Right atrium auricular region (tissue), 2 donors: ENCODE results near the gene SEPTIN5. TPM values are rescaled to one million over a fixed set of nuclear protein-coding genes. Genes with fewer than 3 reads are reported as not detected.

ENCODE experiments used
- DNase-seq: peaks from one replicate; pipeline ENCODE4 v3.0.0-alpha.2; 2019; ENCODE audit warnings: low spot score
- H3K27ac ChIP-seq, 2 donors: fragments of 200-600 bp; sonication (generic); 1 replicate in 1 of 2; 2 replicates in 1 of 2; pipeline ENCODE4 v1.5.1; 2016 to 2019
- H3K27me3 ChIP-seq, 2 donors: fragments of 200-600 bp; sonication (generic); one replicate each; pipeline versions ENCODE4 v1.5.1 to v1.6.0; 2017 to 2019
- H3K36me3 ChIP-seq: fragments of 200-600 bp; sonication (generic); one replicate; pipeline ENCODE4 v1.5.1; 2016
- H3K4me1 ChIP-seq, 2 donors: fragments of 200-600 bp; sonication (generic); one replicate each; pipeline versions ENCODE4 v1.5.1 to v1.6.0; 2017 to 2019
- H3K4me3 ChIP-seq, 2 donors: fragments of 200-600 bp; sonication (generic); 1 replicate in 1 of 2; 2 replicates in 1 of 2; pipeline ENCODE4 v1.5.1; 2017 to 2019; ENCODE audit warnings: mild to moderate bottlenecking in 1 of 2, moderate library complexity in 1 of 2
- H3K9me3 ChIP-seq, 2 donors: fragments of 200-600 bp; sonication (generic); one replicate each; pipeline ENCODE4 v1.5.1; 2019
- total RNA-seq, 2 donors: library from RNA; depleted of rRNA; stranded (reverse); fragments of >200 nt; gene quantifications; one replicate each; pipeline ENCODE4 v1.1.0, GENCODE V29; 2016
- TF ChIP-seq, protein P1 (sequence below), 2 donors: fragments of 200-600 bp; sonication (generic); IDR thresholded peaks; one replicate each; pipeline ENCODE4 v1.5.1; 2019; ENCODE audit warnings: antibody characterized with exemption in 2 of 2

The SEPTIN5 gene
- total RNA-seq, 2 donors from 2014 or later = 162 to 287 TPM

DNA sequence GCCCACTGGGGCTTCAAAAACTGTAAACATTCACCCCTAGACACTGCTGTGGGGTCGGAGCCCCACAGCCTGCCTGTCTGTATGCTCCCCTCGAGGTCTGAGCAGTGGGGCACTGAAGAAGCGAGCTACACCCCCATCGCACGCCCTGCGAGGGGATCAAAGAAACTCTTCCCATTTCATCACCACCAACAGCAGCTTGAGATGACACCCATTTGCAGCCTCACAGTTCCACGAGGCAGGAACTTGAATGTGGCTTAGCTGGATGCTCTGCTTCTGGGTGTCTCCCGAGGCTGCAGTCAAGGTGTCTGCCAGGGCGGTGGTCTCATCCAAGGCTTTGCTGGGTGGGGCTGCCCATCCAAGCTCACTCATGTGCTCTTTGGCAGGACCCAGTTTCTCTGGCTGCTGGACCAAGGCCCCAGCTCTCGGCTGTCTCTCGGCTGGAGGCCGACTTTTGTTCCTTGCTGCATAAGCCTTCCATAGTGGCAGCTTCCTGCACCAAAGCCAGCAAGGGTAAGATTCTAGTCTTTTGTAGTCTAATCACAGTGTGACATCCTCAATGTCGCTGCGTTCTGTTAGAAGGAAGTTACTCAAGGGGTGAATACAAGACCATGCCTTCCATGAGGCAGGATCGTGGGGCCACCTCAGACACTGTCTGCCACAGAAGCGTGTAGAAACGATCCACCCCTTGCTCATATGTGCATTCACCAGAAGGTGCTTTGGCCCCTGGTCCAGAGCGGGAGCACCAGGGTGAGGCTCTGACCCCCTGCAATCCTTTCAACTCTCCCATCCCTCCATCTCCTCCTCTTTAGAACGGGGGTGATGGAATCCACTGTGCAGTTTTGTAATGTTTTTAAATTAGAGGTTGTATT lies 46.2 kb upstream of the SEPTIN5 start:
- TF ChIP-seq, protein P1, sequence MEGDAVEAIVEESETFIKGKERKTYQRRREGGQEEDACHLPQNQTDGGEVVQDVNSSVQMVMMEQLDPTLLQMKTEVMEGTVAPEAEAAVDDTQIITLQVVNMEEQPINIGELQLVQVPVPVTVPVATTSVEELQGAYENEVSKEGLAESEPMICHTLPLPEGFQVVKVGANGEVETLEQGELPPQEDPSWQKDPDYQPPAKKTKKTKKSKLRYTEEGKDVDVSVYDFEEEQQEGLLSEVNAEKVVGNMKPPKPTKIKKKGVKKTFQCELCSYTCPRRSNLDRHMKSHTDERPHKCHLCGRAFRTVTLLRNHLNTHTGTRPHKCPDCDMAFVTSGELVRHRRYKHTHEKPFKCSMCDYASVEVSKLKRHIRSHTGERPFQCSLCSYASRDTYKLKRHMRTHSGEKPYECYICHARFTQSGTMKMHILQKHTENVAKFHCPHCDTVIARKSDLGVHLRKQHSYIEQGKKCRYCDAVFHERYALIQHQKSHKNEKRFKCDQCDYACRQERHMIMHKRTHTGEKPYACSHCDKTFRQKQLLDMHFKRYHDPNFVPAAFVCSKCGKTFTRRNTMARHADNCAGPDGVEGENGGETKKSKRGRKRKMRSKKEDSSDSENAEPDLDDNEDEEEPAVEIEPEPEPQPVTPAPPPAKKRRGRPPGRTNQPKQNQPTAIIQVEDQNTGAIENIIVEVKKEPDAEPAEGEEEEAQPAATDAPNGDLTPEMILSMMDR (IDR thresholded peaks at IDR 0.05) = no peak
- Histone ChIP-seq H3K9me3 (no peaks in the 10 kb centered on the region), H3K4me1 (peaks cover 0 to 12% of the 10 kb centered on the region in 2 donors), H3K4me3 (no peak overlapping the region), H3K27ac (no peak overlapping the region), H3K27me3 (no peaks in the 10 kb centered on the region), H3K36me3 (no peaks in the 10 kb centered on the region)
- no peak for DNase-seq

DNA sequence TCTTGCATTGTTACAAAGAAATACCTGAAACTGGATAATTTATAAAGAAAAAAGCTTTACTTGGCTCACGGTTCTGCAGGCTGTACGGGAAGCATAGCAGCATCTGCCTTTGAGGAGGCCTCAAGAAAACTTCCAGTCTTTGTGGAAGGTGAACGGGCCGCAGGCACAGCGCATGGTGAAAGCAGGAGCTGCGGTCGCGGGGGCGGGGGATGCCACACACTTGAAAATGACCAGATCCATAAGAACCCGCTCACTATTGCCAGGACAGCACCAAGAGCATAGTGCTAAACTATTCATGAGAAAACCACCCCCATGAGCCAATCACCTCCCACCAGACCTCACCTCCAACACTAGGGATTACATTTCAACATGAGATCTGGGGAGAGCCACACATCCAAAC lies 45.6 kb upstream of the SEPTIN5 start:
- no peak for DNase-seq

DNA sequence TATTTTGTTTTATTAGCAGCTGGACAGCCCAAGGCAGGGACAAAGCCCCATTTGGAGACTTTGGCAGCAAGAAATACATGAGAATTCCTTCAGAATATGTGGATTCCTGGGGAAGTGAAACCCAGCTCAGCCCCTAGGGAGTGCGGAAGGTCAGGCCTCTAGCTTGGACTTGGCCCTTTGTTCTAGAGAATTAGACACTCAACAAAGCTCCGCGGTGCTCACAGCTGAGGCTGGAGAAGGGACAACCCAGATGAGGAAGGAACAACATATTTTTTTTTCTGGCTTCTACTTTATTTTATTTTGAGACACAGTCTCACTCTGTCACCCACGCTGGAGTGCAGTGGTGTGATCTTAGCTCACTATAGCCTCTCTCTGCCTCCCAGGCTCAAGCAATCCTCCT lies 44.7 kb upstream of the SEPTIN5 start:
- Histone ChIP-seq H3K27ac (no peak overlapping the region), H3K4me1 (no peaks in the 10 kb centered on the region), H3K4me3 (no peak overlapping the region), H3K36me3 (no peaks in the 10 kb centered on the region), H3K27me3 (no peaks in the 10 kb centered on the region), H3K9me3 (no peaks in the 10 kb centered on the region)
- DNase-seq = no peak
- TF ChIP-seq, protein P1 (IDR thresholded peaks at IDR 0.05) = no peak

More for the DNA sequence above, 45.6 kb upstream of the SEPTIN5 start:
- H3K9me3 ChIP-seq = no peaks in the 10 kb centered on the region
- H3K27me3 ChIP-seq = no peaks in the 10 kb centered on the region
- TF ChIP-seq, protein P1 (IDR thresholded peaks at IDR 0.05) = no peak
- no peak overlapping the region for H3K4me3 ChIP-seq
- no peaks in the 10 kb centered on the region for H3K36me3 ChIP-seq
- H3K27ac ChIP-seq = no peak overlapping the region
- peaks cover 0 to 5% of the 10 kb centered on the region in 2 donors for H3K4me1 ChIP-seq

DNA sequence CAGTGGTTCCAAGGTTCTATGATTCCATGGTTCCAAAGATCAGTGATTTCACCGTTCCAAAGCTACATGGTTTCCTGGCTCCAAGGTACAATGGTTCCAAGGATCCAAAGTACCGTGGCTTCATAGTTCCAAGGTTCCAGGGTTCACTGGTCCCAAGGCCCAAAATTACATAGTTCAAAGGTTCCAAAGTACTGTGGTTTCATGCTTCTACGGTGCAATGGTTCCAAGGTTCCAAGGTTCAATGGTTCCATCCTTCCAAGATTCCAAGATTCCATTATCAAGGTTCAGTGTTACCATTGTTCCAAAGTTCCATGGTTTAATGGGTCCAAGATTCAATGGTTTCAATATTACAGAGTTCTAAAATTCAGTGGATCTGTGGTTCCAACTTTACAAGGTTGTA lies 43.0 kb upstream of the SEPTIN5 start:
- DNase-seq = no peak
- Histone ChIP-seq H3K27ac (no peak overlapping the region), H3K9me3 (no peaks in the 10 kb centered on the region), H3K36me3 (no peaks in the 10 kb centered on the region), H3K4me1 (no peaks in the 10 kb centered on the region), H3K4me3 (no peak overlapping the region), H3K27me3 (no peaks in the 10 kb centered on the region)
- TF ChIP-seq, protein P1 (IDR thresholded peaks at IDR 0.05) = no peak

DNA sequence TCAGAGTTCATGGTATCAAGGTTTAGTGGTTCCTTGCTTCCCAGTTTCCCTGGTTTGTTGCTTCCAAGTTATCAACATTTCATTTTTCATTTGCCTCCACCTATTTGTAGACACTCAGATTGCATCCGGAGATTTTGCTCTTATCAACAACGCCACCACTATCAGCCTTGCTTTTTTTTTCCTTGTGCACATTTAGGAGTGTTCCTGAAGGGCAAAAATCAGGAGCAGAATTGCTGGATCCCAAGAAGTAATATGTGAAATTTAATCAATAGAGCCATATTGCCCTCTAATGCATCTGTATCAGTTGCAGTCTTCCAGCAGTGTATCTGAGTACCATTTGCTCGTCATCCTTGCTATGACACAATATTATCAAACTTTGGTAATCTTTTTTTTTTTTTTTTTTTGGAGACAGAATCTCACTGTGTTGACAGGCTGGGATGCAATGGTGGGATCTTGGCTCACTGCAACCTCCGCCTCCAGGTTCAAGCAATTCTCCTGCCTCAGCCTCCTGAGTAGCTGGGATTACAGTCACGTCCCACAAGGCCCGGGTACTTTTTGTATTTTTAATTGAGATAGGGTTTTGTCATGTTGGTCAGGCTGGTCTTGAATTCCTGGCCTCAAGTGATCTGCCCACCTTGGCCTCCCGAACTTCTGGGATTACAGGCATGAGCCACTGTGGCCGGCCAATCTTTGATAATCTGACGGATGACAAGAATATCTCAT lies 42.1 kb upstream of the SEPTIN5 start:
- Histone ChIP-seq H3K27ac (no peak overlapping the region), H3K27me3 (no peaks in the 10 kb centered on the region), H3K9me3 (no peaks in the 10 kb centered on the region), H3K36me3 (no peaks in the 10 kb centered on the region), H3K4me3 (no peak overlapping the region), H3K4me1 (no peaks in the 10 kb centered on the region)
- no peak for DNase-seq
- TF ChIP-seq, protein P1 (IDR thresholded peaks at IDR 0.05) = no peak
